ENCODE results near the gene ATP5PD. TPM values are rescaled to one million over a fixed set of nuclear protein-coding genes. Genes with fewer than 3 reads are reported as not detected.
A peak's percentile ranks its signal among the peaks of the same experiment; 100 is the strongest.

Gene ATP5PD
- total and polyA plus RNA-seq, 2 of the 13 experiments (the other 11 are each of a cell fraction or from before 2014, with no cell fraction given) = 158 to 428 TPM

GRCh38 chr17:75012346-75013091 is 34.2 kb downstream of the ATP5PD start, which contains the start of gene MRPL58 (continued):
- TF ChIP-seq, protein P1, sequence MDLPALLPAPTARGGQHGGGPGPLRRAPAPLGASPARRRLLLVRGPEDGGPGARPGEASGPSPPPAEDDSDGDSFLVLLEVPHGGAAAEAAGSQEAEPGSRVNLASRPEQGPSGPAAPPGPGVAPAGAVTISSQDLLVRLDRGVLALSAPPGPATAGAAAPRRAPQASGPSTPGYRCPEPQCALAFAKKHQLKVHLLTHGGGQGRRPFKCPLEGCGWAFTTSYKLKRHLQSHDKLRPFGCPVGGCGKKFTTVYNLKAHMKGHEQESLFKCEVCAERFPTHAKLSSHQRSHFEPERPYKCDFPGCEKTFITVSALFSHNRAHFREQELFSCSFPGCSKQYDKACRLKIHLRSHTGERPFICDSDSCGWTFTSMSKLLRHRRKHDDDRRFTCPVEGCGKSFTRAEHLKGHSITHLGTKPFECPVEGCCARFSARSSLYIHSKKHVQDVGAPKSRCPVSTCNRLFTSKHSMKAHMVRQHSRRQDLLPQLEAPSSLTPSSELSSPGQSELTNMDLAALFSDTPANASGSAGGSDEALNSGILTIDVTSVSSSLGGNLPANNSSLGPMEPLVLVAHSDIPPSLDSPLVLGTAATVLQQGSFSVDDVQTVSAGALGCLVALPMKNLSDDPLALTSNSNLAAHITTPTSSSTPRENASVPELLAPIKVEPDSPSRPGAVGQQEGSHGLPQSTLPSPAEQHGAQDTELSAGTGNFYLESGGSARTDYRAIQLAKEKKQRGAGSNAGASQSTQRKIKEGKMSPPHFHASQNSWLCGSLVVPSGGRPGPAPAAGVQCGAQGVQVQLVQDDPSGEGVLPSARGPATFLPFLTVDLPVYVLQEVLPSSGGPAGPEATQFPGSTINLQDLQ (CRISPR knock-in tag; IDR thresholded peaks at IDR 0.05) = 0 out of 2 replicates have a peak, but pooled peaks have one; percentile 66
- no peak; the same call in 1 of the 2 replicates for TF ChIP-seq ZNF337 (CRISPR knock-in tag; IDR thresholded peaks at IDR 0.05; ENCODE audit: borderline replicate concordance, low read depth)
- peak; percentile 96 for TF ChIP-seq ZNF777 (CRISPR knock-in tag; IDR thresholded peaks at IDR 0.05)
- no peak for TF ChIP-seq ARID3A (IDR thresholded peaks at IDR 0.05; ENCODE audit: low read depth, low read length)
- 0 out of 2 replicates have a peak, but pooled peaks have one; percentile 16 for TF ChIP-seq NR3C1 (CRISPR knock-in tag; IDR thresholded peaks at IDR 0.05)
- TF ChIP-seq TCF7 (IDR thresholded peaks at IDR 0.05; ENCODE audit: low read depth) = no peak
- peak; percentile 89 for TF ChIP-seq CREB3 (CRISPR knock-in tag; IDR thresholded peaks at IDR 0.05)
- peak; percentile 60 for TF ChIP-seq ZNF121 (CRISPR knock-in tag; IDR thresholded peaks at IDR 0.05)
- TF ChIP-seq ZNF383 (CRISPR knock-in tag; IDR thresholded peaks at IDR 0.05; ENCODE audit: borderline replicate concordance) = 0 out of 2 replicates have a peak, but pooled peaks have one; percentile 43
- peak; percentile 89 for TF ChIP-seq ELF3 (CRISPR knock-in tag; IDR thresholded peaks at IDR 0.05)
- TF ChIP-seq CREM (IDR thresholded peaks at IDR 0.05) = peak; percentile 84
- peak; percentile 16; the same call in 1 of the 2 replicates for TF ChIP-seq CREM (CRISPR knock-in tag; IDR thresholded peaks at IDR 0.05)
- peak; percentile 90 for TF ChIP-seq ZNF33B (CRISPR knock-in tag; IDR thresholded peaks at IDR 0.05)
- TF ChIP-seq, protein P2, sequence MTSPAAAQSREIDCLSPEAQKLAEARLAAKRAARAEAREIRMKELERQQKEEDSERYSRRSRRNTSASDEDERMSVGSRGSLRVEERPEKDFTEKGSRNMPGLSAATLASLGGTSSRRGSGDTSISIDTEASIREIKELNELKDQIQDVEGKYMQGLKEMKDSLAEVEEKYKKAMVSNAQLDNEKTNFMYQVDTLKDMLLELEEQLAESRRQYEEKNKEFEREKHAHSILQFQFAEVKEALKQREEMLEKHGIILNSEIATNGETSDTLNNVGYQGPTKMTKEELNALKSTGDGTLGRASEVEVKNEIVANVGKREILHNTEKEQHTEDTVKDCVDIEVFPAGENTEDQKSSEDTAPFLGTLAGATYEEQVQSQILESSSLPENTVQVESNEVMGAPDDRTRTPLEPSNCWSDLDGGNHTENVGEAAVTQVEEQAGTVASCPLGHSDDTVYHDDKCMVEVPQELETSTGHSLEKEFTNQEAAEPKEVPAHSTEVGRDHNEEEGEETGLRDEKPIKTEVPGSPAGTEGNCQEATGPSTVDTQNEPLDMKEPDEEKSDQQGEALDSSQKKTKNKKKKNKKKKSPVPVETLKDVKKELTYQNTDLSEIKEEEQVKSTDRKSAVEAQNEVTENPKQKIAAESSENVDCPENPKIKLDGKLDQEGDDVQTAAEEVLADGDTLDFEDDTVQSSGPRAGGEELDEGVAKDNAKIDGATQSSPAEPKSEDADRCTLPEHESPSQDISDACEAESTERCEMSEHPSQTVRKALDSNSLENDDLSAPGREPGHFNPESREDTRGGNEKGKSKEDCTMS (CRISPR knock-in tag; conservative IDR thresholded peaks at IDR 0.05) = 0 out of 2 replicates have a peak, but pooled peaks have one; percentile 65
- no peak for TF ChIP-seq ZNF644 (CRISPR knock-in tag; IDR thresholded peaks at IDR 0.05; ENCODE audit: low read depth)
- TF ChIP-seq ZNF205 (CRISPR knock-in tag; IDR thresholded peaks at IDR 0.05) = peak; percentile 88
- TF ChIP-seq SIN3B (IDR thresholded peaks at IDR 0.05; ENCODE audit: low read length) = peak; percentile 94
- TF ChIP-seq ZSCAN31 (CRISPR knock-in tag; IDR thresholded peaks at IDR 0.05; ENCODE audit: low read depth) = peak; percentile 89
